Midbrain (tissue), 1 donor: ENCODE data around the gene RNF225.
"Not testable (repeated sequence)": the region's sequence is repeated elsewhere in the genome, so short reads cannot be mapped to it uniquely, and the experiment has no call there.

Experiments used
- DNase-seq: peaks from one replicate; lab custom pipeline; 2025; lab: John Stamatoyannopoulos, UW

The RNF225 gene

DNA sequence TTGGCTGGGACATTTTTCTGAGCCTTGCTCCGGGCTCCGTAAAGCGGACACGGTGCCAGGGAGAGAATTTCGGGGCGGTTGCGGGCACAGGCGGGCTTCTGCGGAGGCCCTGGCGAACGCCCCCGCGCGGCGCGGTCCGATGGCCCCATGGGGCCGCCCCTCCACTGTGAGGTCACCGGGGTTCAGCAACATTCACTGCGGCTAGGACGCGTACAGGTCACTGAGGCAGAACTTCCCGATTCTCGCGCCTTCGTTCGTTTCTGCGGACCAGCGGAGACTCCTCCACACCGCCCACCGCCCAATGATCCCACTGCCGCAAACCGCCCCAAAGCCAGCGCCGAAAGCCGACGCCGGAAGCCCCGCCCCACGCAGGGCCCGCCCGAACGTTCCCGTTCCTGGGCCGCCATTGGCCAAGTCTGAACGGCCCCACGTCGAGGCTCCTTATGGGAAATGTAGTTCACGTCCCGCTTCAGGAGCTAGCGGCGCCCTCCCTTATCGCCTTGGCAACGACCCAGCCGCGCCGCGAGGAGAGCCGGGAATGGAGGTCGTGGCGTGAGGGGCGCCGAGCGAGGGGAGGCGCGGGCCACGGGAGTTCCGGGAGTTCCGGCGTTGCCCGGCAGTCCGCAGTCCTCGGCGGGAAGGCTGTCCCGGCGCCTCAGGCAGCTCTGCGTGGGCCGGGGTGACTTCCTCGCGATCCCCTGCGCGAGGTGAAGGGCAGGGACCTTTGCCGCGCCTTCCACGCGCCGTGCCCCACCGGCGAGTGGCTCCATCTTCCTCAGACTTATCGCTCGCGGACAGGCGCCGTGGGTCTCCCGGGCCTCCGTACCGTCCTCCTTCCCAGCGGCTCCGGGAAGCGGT lies 12.9 kb downstream of the RNF225 start, which contains the start of gene ZNF584:
ZNF584 (plus strand) TSS at position 498 of the 858 bp plus-strand sequence. CDS start 499 bp downstream, outside the sequence.
- peak; percentile 97 for DNase-seq

DNA sequence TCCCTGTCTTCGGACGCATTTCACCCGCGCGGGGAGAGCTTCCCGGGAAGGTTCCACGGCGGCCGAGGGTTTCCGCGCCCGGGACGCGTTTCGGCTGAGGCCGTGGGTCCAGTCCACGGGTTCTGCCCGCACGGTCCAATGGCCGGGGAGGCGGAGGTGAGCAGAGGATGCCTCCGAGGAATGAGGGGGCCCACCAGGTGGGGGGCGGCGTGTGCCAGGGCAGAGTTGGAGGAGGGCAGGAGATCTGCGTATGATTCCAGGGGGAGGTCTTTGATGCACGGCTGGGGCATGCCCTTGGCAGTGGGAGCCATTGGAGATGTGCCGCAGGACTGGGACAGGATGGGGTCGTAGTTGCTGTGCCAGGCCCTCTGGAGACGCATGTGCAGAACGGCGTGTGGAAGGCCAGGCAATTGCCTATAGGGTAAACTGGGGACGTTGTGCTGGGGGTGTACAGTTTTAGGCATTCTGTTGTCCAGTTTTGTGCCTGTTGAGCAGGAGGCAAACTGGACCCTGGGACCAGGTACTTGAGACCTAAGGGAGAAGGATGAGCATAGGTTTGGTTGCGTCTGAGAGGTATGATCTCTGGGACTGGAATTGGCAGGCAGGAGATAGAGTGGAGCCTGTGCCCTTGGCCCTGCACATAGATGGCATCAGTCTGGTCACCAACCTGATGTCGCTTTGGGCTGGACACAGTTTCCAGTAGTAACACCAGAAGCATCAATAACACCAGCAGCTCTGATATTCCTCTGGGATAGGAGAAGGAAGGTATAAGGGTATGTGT lies 13.7 kb downstream of the RNF225 start:
- DNase-seq: peak; percentile 5

- DNase-seq: no peak
Observed at GRCh38 chr19:58416604-58417003, 21.1 kb downstream of the RNF225 start.

- no peak for DNase-seq
Observed at GRCh38 chr19:58417071-58417470, 21.6 kb downstream of the RNF225 start.

DNA sequence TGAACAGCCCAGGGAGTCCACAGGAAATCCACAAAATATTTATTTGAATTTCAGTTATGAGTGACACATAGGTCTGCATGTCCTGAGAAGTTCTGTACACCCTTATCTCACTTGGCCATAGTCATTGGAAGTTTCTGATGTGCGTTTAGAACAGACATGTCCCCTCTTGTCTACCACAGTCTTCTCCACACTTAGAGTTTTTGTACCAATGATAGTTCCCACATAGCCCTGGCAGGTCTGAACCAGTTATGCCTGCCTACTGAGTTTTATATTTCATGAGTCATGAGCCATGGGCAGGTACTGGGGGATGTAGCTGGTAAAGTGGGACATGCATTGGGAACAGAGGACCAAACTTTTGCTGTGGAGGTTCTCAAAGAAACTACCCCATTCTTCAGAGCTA lies 33.2 kb downstream of the RNF225 start:
- DNase-seq: no peak

DNA sequence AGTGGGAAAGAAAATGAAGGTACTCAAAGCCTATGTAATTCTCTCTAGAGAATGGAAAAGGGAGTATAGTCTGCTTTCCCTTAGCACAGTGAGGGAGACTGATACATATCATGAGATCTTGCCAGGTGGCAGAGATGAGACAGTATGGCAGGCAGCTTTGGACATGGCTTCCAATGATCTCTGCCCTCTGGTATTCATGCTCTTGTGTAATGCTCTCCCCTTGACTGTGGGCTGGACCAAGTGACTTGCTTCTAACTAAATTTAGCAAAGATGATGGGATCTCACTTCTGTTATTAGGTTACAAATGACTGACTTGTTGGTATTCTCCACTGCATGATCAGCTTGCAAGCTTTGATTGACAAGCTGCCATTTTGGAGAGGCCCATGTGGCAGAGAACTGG lies 34.3 kb downstream of the RNF225 start:
- no peak for DNase-seq

GRCh38 chr19:58434217-58434616 lies 38.8 kb downstream of the RNF225 start:
- DNase-seq: no peak

DNA sequence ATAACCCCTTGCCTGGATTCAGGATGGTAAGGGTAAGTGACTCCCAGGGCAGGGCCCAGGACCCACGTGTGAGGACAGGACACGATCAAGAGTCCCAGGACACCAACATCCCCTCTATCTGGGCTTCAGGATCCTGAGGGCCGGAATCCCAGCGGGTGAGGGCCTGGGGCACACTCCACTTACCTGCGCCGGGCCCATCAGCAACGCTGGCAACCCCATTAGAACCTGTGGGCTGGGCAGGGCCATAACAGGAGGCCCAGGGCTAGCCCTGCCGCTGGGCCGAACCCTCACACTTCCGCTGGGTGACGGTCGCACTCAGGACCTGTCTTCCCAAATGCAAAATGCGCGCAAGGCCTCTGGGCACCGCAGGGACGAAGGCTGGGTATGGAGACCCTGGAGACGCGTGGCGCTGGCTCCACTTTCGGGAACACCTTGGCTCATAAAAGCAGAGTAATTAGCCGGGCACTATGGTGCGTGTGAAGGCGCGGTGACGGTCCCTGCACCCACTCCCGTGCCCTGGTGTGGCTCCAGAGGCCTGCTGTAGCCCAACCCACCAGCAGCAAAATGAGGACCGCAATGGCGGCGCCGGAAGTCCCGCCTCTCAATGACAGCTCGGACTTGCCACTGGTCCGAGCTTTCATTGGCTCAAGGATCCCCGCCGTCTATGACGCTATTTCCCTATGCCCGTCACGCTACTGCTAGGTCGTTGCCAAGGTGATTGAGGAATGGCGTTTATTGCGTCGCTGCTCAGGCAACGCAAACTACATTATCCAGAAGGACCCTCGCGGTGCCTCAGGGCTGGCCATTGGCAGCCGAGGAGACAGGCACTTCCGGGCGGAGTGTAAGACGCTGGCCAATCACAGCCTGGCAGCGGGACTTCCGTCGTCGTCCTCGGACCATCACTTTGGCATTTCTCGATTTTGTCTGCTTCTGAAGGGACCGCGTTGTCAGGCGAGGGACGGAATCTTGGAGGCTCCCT lies 44.4 kb downstream of the RNF225 start, which contains the start of gene ZNF132:
ZNF132 (minus strand) TSS at position 578 of the 979 bp plus-strand sequence; CDS start at position 246, 332 bp downstream.
- DNase-seq: peak; percentile 100

- DNase-seq: no peak
Observed at GRCh38 chr19:58440556-58440955, 45.1 kb downstream of the RNF225 start.

- not testable (repeated sequence) for DNase-seq
Observed at GRCh38 chr19:58442986-58443385, 47.5 kb downstream of the RNF225 start.
